K562 (cell line): Measurements from ENCODE around the gene RESP18. TPM values are rescaled to one million over a fixed set of nuclear protein-coding genes. Genes with fewer than 3 reads are reported as not detected.

Experiments used
- ATAC-seq: fragments of 200-7000 bp; cut with Tn5 transposase; 3 replicates; pipeline ENCODE4 v1.9.1; 2020; ENCODE audit warnings: moderate library complexity
- BruUV-seq: library from RNA; stranded (reverse); fragments of 400-500 nt; replicated peaks from 2 replicates; lab custom pipeline; 2021; lab: Mats Ljungman, UMichigan
- CTCF ChIA-PET: fragments of 300-600 bp; formaldehyde crosslinking; extraction: SDS; loops from one replicate; lab custom pipeline; 2021; ENCODE audit warnings: low intra/inter-chr PET ratio; lab: Yijun Ruan, JAX
- POLR2A ChIA-PET: fragments of 300-600, 350-650 bp; sonication (Branson Sonifier 250); formaldehyde crosslinking; extraction: SDS; loops from one replicate; lab custom pipeline; 2021; ENCODE audit warnings: antibody characterized with exemption, inconsistent platforms; lab: Yijun Ruan, JAX
- DNase-seq, 4 experiments: peaks; one replicate each; pipeline versions ENCODE4 v3.0.0 to v3.0.0-alpha.2; 2011 to 2018; ENCODE audit warnings: low spot score in 3 of 4, mixed read lengths in 3 of 4; ENCODE audit errors: extremely low read depth in 1 of 4
- FAIRE-seq: peaks from 2 replicates; lab custom pipeline; 2011; peaks lifted over from hg19 to GRCh38; lab: Jason Lieb, UNC
- H2AFZ ChIP-seq: 2 replicates; pipeline ENCODE4 v1.6.0; 2011; ENCODE audit warnings: low read depth, low read length, control low read depth, inconsistent platforms
- H3K27ac ChIP-seq: fragments of 200-600 bp; 3 replicates; pipeline ENCODE4 v1.8.0; 2011; ENCODE audit warnings: low read depth, mild to moderate bottlenecking, control low read depth, inconsistent platforms, low read length, moderate library complexity, mixed read lengths; ENCODE audit errors: extremely low read depth
- H3K27me3 ChIP-seq, 2 experiments: fragments of 300-600 bp in 1 of 2; 2 replicates in 1 of 2; 3 replicates in 1 of 2; pipeline versions ENCODE4 v1.6.0 to v1.8.0; 2011; ENCODE audit warnings: inconsistent platforms in 2 of 2, low read length in 2 of 2, mild to moderate bottlenecking in 1 of 2, mixed read lengths in 1 of 2, moderate library complexity in 1 of 2; ENCODE audit not compliant: control insufficient read depth in 2 of 2, insufficient read depth in 2 of 2
- H3K36me3 ChIP-seq: fragments of 300-600 bp; 3 replicates; pipeline ENCODE4 v1.8.0; 2011; ENCODE audit warnings: mild to moderate bottlenecking, low read length, inconsistent platforms; ENCODE audit not compliant: control insufficient read depth, insufficient read depth
- H3K4me1 ChIP-seq, 2 experiments: fragments of 200-600 bp in 1 of 2; replicated peaks in 1 of 2; 2 replicates in 1 of 2; 3 replicates in 1 of 2; pipeline versions ENCODE4 v1.5.1 to v1.8.0; 2011; ENCODE audit warnings: inconsistent platforms in 2 of 2, low read length in 2 of 2, mild to moderate bottlenecking in 1 of 2, mixed read lengths in 1 of 2, moderate library complexity in 1 of 2; ENCODE audit not compliant: control insufficient read depth in 2 of 2, insufficient read depth in 2 of 2
- H3K4me2 ChIP-seq: 2 replicates; pipeline ENCODE4 v1.6.1; 2011; ENCODE audit warnings: low read length, control low read depth, inconsistent platforms, mixed read lengths; ENCODE audit not compliant: insufficient read depth
- H3K4me3 ChIP-seq: fragments of 200-600 bp; sonication (generic), shearing (Covaris generic); 2 replicates; pipeline ENCODE4 v1.5.1; 2016; ENCODE audit warnings: control low read depth, inconsistent platforms
- H3K79me2 ChIP-seq: fragments of 200-600 bp; 3 replicates; pipeline ENCODE4 v1.8.0; 2011; ENCODE audit warnings: low read length, inconsistent platforms; ENCODE audit not compliant: control insufficient read depth, insufficient read depth
- H3K9ac ChIP-seq, 2 experiments: 2 replicates each; pipeline versions ENCODE4 v1.6.0 to v1.6.1; 2011; ENCODE audit warnings: low read depth in 2 of 2, low read length in 2 of 2, control low read depth in 1 of 2, inconsistent platforms in 1 of 2, mild to moderate bottlenecking in 1 of 2, mixed read lengths in 1 of 2; ENCODE audit not compliant: insufficient read depth in 1 of 2
- H3K9me1 ChIP-seq: one replicate; pipeline ENCODE4 v1.6.0; 2011; ENCODE audit warnings: inconsistent platforms, mild to moderate bottlenecking, low read length, moderate library complexity; ENCODE audit not compliant: control insufficient read depth, insufficient read depth
- H3K9me3 ChIP-seq: replicated peaks from 2 replicates; pipeline ENCODE4 v1.5.1; 2011; ENCODE audit warnings: low read depth, low read length, inconsistent platforms; ENCODE audit not compliant: control insufficient read depth, insufficient read depth
- H4K20me1 ChIP-seq: replicated peaks from 2 replicates; pipeline ENCODE4 v1.6.1; 2011; ENCODE audit warnings: low read length, inconsistent platforms, mixed read lengths; ENCODE audit not compliant: control insufficient read depth, insufficient read depth
- ARHGAP35 ChIP-seq: fragments of 450-650 bp; IDR thresholded peaks from 2 replicates; pipeline ENCODE4 v1.6.1; 2018; ENCODE audit not compliant: partially characterized antibody
- ATF1 ChIP-seq, 2 experiments: fragments of 450-650 bp in 1 of 2; IDR thresholded peaks; 2 replicates each; pipeline ENCODE4 v1.6.1; 2016; ENCODE audit warnings: missing compliant biosample characterization in 1 of 2, missing genetic modification characterization in 1 of 2
- ESRRB ChIP-seq: fragments of 250-450 bp; sonication (Bioruptor Pico); IDR thresholded peaks from 2 replicates; pipeline ENCODE4 v1.5.0; 2020; ENCODE audit warnings: mild to moderate bottlenecking, moderate library complexity, borderline replicate concordance
- GTF3C2 ChIP-seq: IDR thresholded peaks from 3 replicates; pipeline ENCODE4 v1.6.1; 2011; ENCODE audit warnings: borderline replicate concordance, mild to moderate bottlenecking, moderate library complexity; ENCODE audit not compliant: insufficient read length; ENCODE audit errors: extremely low read depth
- HMG20B ChIP-seq: fragments of 250-450 bp; sonication (Bioruptor Pico); IDR thresholded peaks from 2 replicates; pipeline ENCODE4 v1.5.0; 2021; ENCODE audit warnings: mild to moderate bottlenecking
- IFI16 ChIP-seq: fragments of 250-450 bp; sonication (Bioruptor Pico); IDR thresholded peaks from 2 replicates; pipeline ENCODE4 v2.1.2; 2022; ENCODE audit warnings: mild to moderate bottlenecking, inconsistent platforms
- NFIX ChIP-seq: fragments of 250-450 bp; sonication (Bioruptor Pico); IDR thresholded peaks from 2 replicates; pipeline ENCODE4 v1.4.0; 2020; ENCODE audit warnings: low read depth, mild to moderate bottlenecking, moderate library complexity
- POLR3G ChIP-seq: IDR thresholded peaks from 2 replicates; pipeline ENCODE4 v1.6.1; 2011; ENCODE audit not compliant: insufficient read length, insufficient replicate concordance; ENCODE audit errors: extremely low read depth
- TCF7L2 ChIP-seq: fragments of 150-350 bp; IDR thresholded peaks from 2 replicates; pipeline ENCODE4 v1.6.1; 2016; ENCODE audit warnings: low read depth, mild to moderate bottlenecking, low read length, moderate library complexity
- ZBTB17 ChIP-seq: fragments of 450-650 bp; formaldehyde crosslinking; IDR thresholded peaks from 2 replicates; pipeline ENCODE4 v1.4.0; 2020; ENCODE audit warnings: mild to moderate bottlenecking
- ZBTB5 ChIP-seq: fragments of 450-650 bp; IDR thresholded peaks from 2 replicates; pipeline ENCODE4 v1.6.1; 2017; ENCODE audit warnings: antibody characterized with exemption
- ZC3H8 ChIP-seq: fragments of 450-650 bp; IDR thresholded peaks from 2 replicates; pipeline ENCODE4 v1.6.1; 2017
- ZKSCAN8 ChIP-seq: fragments of 200-800 bp; sonication (Bioruptor generic); IDR thresholded peaks from 2 replicates; pipeline ENCODE4 v1.6.1; 2016; ENCODE audit warnings: missing genetic modification characterization, missing compliant biosample characterization
- ZNF23 ChIP-seq: fragments of 250-450 bp; sonication (Bioruptor Pico); IDR thresholded peaks from 2 replicates; pipeline ENCODE4 v1.4.0; 2020; ENCODE audit warnings: mild to moderate bottlenecking
- ZZZ3 ChIP-seq: fragments of 450-650 bp; IDR thresholded peaks from 2 replicates; pipeline ENCODE4 v1.6.1; 2016; ENCODE audit warnings: antibody characterized with exemption, mild to moderate bottlenecking, moderate library complexity
- WGBS: fragments of 100-300 bp; shearing (Covaris generic); methylation state at CpG from one replicate; pipeline ENCODE4 v1.1.6; 2016; ENCODE audit warnings: low coverage, mixed read lengths; ENCODE audit not compliant: insufficient coverage; ENCODE audit errors: missing lambda C conversion rate; 5-methylcytosine and 5-hydroxymethylcytosine counted together
- in situ Hi-C: fragments of 300-500 bp; cut with MboI; formaldehyde crosslinking; loops from 4 replicates; pipeline ENCODE4 v1.15.0; 2018; ENCODE audit warnings: inconsistent platforms, mixed read lengths
- intact Hi-C: fragments of 100-400 bp; cut with micrococcal nuclease; formaldehyde crosslinking; loops from 2 replicates; pipeline ENCODE4 v1.14.2; 2022
- polyA plus RNA-seq, 8 experiments: library from polyadenylated mRNA; depleted of rRNA in 4 of 8; stranded (reverse) in 5 of 8; unstranded in 3 of 8; fragments of >200 nt; fragmentation: Nextera tagmentation in 2 of 8; fragmentation: Illumina TruSeq in 1 of 8; extraction: Ambion mirVana in 2 of 8; extraction: Trizol in 1 of 8; gene quantifications; 2 replicates each; pipeline versions ENCODE4 v1.2.1 to v1.2.3, GENCODE V29; 2011 to 2014; ENCODE audit warnings: inconsistent platforms in 1 of 8, missing spikeins in 1 of 8
- total RNA-seq, 7 experiments: library from RNA; depleted of rRNA in 6 of 7; stranded (reverse); fragments of >200 nt in 6 of 7; fragmentation: Illumina TruSeq in 2 of 7; extraction: Trizol in 2 of 7; gene quantifications; 2 replicates each; pipeline versions ENCODE4 v1.2.1 to v1.2.3, GENCODE V29; 2011 to 2021; ENCODE audit warnings: low replicate concordance in 1 of 7
- TF ChIP-seq, protein P1 (sequence below): fragments of 250-450 bp; sonication (Bioruptor Pico); IDR thresholded peaks from 2 replicates; pipeline ENCODE4 v1.5.1; 2021; ENCODE audit warnings: mild to moderate bottlenecking

Gene RESP18
- total and polyA plus RNA-seq, 9 of the 15 experiments (the other 6 are each of a cell fraction or from before 2014, with no cell fraction given): not detected

DNA sequence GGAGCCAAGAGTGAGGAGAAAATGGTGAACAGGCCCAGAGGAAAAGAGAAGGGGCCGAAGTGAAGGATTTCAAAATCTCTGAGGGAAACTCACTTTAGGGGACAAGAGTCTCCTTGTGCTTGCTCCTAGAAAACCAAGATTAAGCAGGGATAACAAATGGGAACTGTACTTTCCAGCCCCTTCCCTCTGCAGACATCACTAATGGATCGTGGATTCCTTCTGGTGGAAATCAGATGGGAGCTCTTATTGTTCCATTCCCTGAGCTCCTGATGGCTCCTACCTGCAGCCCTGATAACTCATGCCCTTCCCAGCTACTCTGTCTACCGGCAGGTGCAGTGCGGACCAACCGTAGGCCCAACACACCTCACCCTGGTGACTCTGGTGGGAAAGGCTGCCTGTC lies 20.6 kb upstream of the RESP18 start:
- H2AFZ ChIP-seq: no peak overlapping the region
- FAIRE-seq: no peak
- DNase-seq: no peak
- BruUV-seq: no TSS peak
- H3K9me3 ChIP-seq: no peaks in the 10 kb centered on the region
- no peak overlapping the region for H3K4me2 ChIP-seq
- no peak for ATAC-seq
- no peak for TF ChIP-seq ZKSCAN8 (CRISPR knock-in tag)
- no peak for TF ChIP-seq IFI16 (CRISPR knock-in tag)
- TF ChIP-seq ESRRB (CRISPR knock-in tag): no peak
- 0 out of 2 replicates have a peak, but pooled peaks have one; percentile 40 for TF ChIP-seq ZBTB17
- no peak for TF ChIP-seq GTF3C2
- no peak for TF ChIP-seq NFIX (CRISPR knock-in tag)
- TF ChIP-seq ARHGAP35: no peak
- TF ChIP-seq HMG20B (CRISPR knock-in tag): no peak
- no peak for TF ChIP-seq ZBTB5
- peak; percentile 72; the same call in 1 of the 2 replicates for TF ChIP-seq ZNF23 (CRISPR knock-in tag)
- no peak for TF ChIP-seq POLR3G
- TF ChIP-seq ATF1 (CRISPR knock-in tag; IDR thresholded peaks at IDR 0.05): no peak
- TF ChIP-seq ATF1 (tag; IDR thresholded peaks at IDR 0.05): no peak
- no peak for TF ChIP-seq ZC3H8
- no peak for TF ChIP-seq ZZZ3
- no peak for TF ChIP-seq TCF7L2
- TF ChIP-seq, protein P1, sequence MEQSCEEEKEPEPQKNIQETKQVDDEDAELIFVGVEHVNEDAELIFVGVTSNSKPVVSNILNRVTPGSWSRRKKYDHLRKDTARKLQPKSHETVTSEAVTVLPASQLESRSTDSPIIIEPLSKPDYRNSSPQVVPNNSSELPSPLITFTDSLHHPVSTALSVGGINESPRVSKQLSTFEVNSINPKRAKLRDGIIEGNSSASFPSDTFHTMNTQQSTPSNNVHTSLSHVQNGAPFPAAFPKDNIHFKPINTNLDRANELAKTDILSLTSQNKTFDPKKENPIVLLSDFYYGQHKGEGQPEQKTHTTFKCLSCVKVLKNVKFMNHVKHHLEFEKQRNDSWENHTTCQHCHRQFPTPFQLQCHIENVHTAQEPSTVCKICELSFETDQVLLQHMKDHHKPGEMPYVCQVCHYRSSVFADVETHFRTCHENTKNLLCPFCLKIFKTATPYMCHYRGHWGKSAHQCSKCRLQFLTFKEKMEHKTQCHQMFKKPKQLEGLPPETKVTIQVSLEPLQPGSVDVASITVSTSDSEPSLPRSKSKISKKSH: no peak
- peaks cover 2 to 7% of the 10 kb centered on the region in 2 experiments; a peak in 4 of 5 replicates for H3K4me1 ChIP-seq
- WGBS: 21% methylated on average over 4 of the region's 5 CpGs
- H3K4me3 ChIP-seq: no peak overlapping the region
- CTCF ChIA-PET: no interaction called here
- POLR2A ChIA-PET: no interaction called here
- H3K9me1 ChIP-seq: no peaks in the 10 kb centered on the region
- H4K20me1 ChIP-seq: no peaks in the 10 kb centered on the region
- H3K27ac ChIP-seq: no peak overlapping the region
- no peaks in the 10 kb centered on the region for H3K36me3 ChIP-seq
- in situ Hi-C loops: no loop called here
- intact Hi-C loops: loop anchor here (5.0 kb wide), 1 partner anchor 56 kb away; no protein-coding TSS in a partner anchor
- no peaks in the 10 kb centered on the region for H3K79me2 ChIP-seq
- H3K27me3 ChIP-seq: peaks cover 3 to 4% of the 10 kb centered on the region in 2 experiments; a peak in 3 of 5 replicates
- no peak overlapping the region for H3K9ac ChIP-seq
